ENCODE measurements around the gene SPIRE1. TPM values are rescaled to one million over a fixed set of nuclear protein-coding genes. Genes with fewer than 3 reads are reported as not detected.
"Not testable (repeated sequence)": the region's sequence is repeated elsewhere in the genome, so short reads cannot be mapped to it uniquely, and the experiment has no call there.

SPIRE1 gene
- total RNA-seq, 4 donors from 2014 or later = 4.7 to 49.5 (median 7.1) TPM

GRCh38 chr18:12569791-12570190, 88.1 kb downstream of the SPIRE1 start:
- H3K36me3 ChIP-seq = no peaks in the 10 kb centered on the region
- H3K4me1 ChIP-seq = no peaks in the 10 kb centered on the region
- no peak overlapping the region for H3K4me3 ChIP-seq
- H3K27ac ChIP-seq = no peak overlapping the region
- no peaks in the 10 kb centered on the region for H3K27me3 ChIP-seq
- no peak for DNase-seq
- no peaks in the 10 kb centered on the region for H3K9me3 ChIP-seq
- TF ChIP-seq CTCF (IDR thresholded peaks at IDR 0.05) (no peak), POLR2A (IDR thresholded peaks at IDR 0.05) (no peak)

GRCh38 chr18:12567849-12568248, 90.1 kb downstream of the SPIRE1 start:
- H3K4me1 ChIP-seq = no peaks in the 10 kb centered on the region

GRCh38 chr18:12564861-12565260, 93.0 kb downstream of the SPIRE1 start:
- TF ChIP-seq POLR2A (IDR thresholded peaks at IDR 0.05) (no peak), CTCF (IDR thresholded peaks at IDR 0.05) (no peak)
- Histone ChIP-seq H3K36me3 (no peaks in the 10 kb centered on the region), H3K9me3 (no peaks in the 10 kb centered on the region), H3K27me3 (no peaks in the 10 kb centered on the region), H3K4me1 (no peaks in the 10 kb centered on the region), H3K4me3 (no peak overlapping the region), H3K27ac (no peak overlapping the region)
- DNase-seq = no peak

More at GRCh38 chr18:12567849-12568248, 90.1 kb downstream of the SPIRE1 start:
- Histone ChIP-seq H3K27ac (no peak overlapping the region), H3K27me3 (no peaks in the 10 kb centered on the region), H3K4me3 (no peak overlapping the region), H3K36me3 (no peaks in the 10 kb centered on the region), H3K9me3 (no peaks in the 10 kb centered on the region)
- no peak for TF ChIP-seq CTCF (IDR thresholded peaks at IDR 0.05)
- no peak for TF ChIP-seq POLR2A (IDR thresholded peaks at IDR 0.05)
- DNase-seq = no peak

DNA sequence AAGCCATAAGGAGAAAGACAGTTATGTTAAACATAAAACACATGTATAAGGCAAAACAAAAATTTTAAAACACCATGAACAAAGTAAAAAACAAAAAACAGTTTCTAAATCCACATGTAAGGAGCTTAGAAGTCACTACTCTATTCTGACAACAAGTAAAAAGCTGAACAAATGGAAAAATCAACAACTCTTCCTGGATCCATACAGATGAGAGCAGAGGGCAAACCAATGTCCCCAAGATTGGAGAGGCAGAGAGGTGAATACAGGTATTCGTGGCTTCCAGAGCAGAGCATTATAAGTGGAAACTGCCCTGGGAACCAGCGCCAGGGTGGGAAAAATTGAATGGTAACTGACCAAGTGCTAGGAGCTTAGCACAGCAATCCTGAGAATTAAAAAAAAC, 93.5 kb downstream of the SPIRE1 start:
- Histone ChIP-seq H3K27me3 (no peaks in the 10 kb centered on the region), H3K9me3 (no peaks in the 10 kb centered on the region), H3K36me3 (no peaks in the 10 kb centered on the region), H3K4me1 (no peaks in the 10 kb centered on the region), H3K27ac (no peak overlapping the region), H3K4me3 (no peak overlapping the region)
- no peak for TF ChIP-seq POLR2A (IDR thresholded peaks at IDR 0.05)
- TF ChIP-seq CTCF (IDR thresholded peaks at IDR 0.05) = no peak
- DNase-seq = no peak

DNA sequence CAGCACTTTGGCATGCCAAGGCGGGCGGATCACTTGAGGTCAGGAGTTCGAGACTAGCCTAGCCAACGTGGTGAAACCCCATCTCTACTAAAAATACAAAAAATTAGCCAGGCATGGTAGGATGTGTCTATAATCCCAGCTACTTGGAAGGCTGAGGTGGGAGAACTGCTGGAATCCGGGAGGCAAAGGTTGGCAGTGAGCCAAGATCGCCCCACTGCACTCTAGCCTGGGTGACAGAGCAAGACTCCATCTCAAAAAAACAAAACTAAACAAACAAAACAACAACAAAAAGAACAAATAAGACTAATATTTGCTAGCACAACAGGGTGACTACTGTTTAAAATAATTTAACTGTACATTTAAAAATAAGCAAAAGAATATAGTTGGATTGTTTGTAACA, 97.3 kb downstream of the SPIRE1 start:
- not testable (repeated sequence) for H3K4me3 ChIP-seq, H3K9me3 ChIP-seq, DNase-seq, H3K36me3 ChIP-seq, H3K4me1 ChIP-seq, H3K27ac ChIP-seq, H3K27me3 ChIP-seq

GRCh38 chr18:12559319-12559718, 98.6 kb downstream of the SPIRE1 start:
- Histone ChIP-seq H3K36me3 (no peaks in the 10 kb centered on the region), H3K4me1 (no peaks in the 10 kb centered on the region), H3K4me3 (no peak overlapping the region), H3K9me3 (peaks cover 0 to 4% (median 0%) of the 10 kb centered on the region in 4 donors), H3K27me3 (no peaks in the 10 kb centered on the region), H3K27ac (no peak overlapping the region)
- no peak for TF ChIP-seq POLR2A (IDR thresholded peaks at IDR 0.05)
- TF ChIP-seq CTCF (IDR thresholded peaks at IDR 0.05) = no peak
- DNase-seq = no peak

All from Peyer's patch (tissue), 4 donors.